Kidney epithelial cell (primary cell): ENCODE results near the gene C3. TPM values are rescaled to one million over a fixed set of nuclear protein-coding genes. Genes with fewer than 3 reads are reported as not detected.
A peak's percentile ranks its signal among the peaks of the same experiment; 100 is the strongest.

Experiments
- DNase-seq: peaks from one replicate; pipeline ENCODE4 v3.0.0-alpha.2; 2010; ENCODE audit warnings: low read depth
- H3K27me3 ChIP-seq: 2 replicates; pipeline ENCODE4 v1.6.0; 2011; ENCODE audit warnings: low read length; ENCODE audit not compliant: control insufficient read depth, insufficient read depth
- H3K36me3 ChIP-seq: 2 replicates; pipeline ENCODE4 v1.5.1; 2011; ENCODE audit warnings: low read length; ENCODE audit not compliant: control insufficient read depth, insufficient read depth
- H3K4me3 ChIP-seq: 2 replicates; pipeline ENCODE4 v1.5.1; 2011; ENCODE audit warnings: low read depth, mild to moderate bottlenecking, control low read depth, low read length
- CTCF ChIP-seq: IDR thresholded peaks from 2 replicates; pipeline ENCODE4 v1.5.1; 2011; ENCODE audit warnings: mild to moderate bottlenecking, moderate library complexity, low read length, control low read depth, inconsistent platforms; ENCODE audit not compliant: insufficient read depth, poor library complexity, severe bottlenecking
- total RNA-seq: library from RNA; depleted of rRNA; stranded (reverse); fragments of >200 nt; gene quantifications from 2 replicates; pipeline ENCODE4 v1.2.3, GENCODE V29; 2015

C3 gene
- total RNA-seq, 1 donor from 2014 or later = 58.5 TPM

- TF ChIP-seq CTCF = no peak
- no peak for DNase-seq
- H3K36me3 ChIP-seq = no peaks in the 10 kb centered on the region
- H3K27me3 ChIP-seq = no peaks in the 10 kb centered on the region
- no peak overlapping the region for H3K4me3 ChIP-seq
These were observed 2.2 kb downstream of the C3 start for GRCh38 chr19:6718111-6718740.

- H3K27me3 ChIP-seq = peaks cover under 1% of the 10 kb centered on the region
- no peaks in the 10 kb centered on the region for H3K36me3 ChIP-seq
- DNase-seq = no peak
- H3K4me3 ChIP-seq = no peak overlapping the region
- no peak for TF ChIP-seq CTCF
These were observed 2.9 kb downstream of the C3 start for GRCh38 chr19:6717441-6717971.

- no peak for DNase-seq
These were observed 3.4 kb downstream of the C3 start for GRCh38 chr19:6717036-6717435.

GRCh38 chr19:6716610-6716970 is 3.9 kb downstream of the C3 start:
- H3K27me3 ChIP-seq = peaks cover 6% of the 10 kb centered on the region
- TF ChIP-seq CTCF = no peak
- H3K4me3 ChIP-seq = no peak overlapping the region
- DNase-seq = no peak
- no peaks in the 10 kb centered on the region for H3K36me3 ChIP-seq

More at GRCh38 chr19:6717036-6717435, 3.4 kb downstream of the C3 start:
- no peaks in the 10 kb centered on the region for H3K36me3 ChIP-seq
- no peak overlapping the region for H3K4me3 ChIP-seq
- TF ChIP-seq CTCF = peak; percentile 28
- H3K27me3 ChIP-seq = peaks cover 4% of the 10 kb centered on the region

GRCh38 chr19:6714749-6715555 is 5.5 kb downstream of the C3 start:
- Histone ChIP-seq H3K27me3 (peaks cover 17% of the 10 kb centered on the region), H3K36me3 (no peaks in the 10 kb centered on the region), H3K4me3 (no peak overlapping the region)
- no peak for DNase-seq
- TF ChIP-seq CTCF = no peak
